ENCODE results near the gene INSM2. TPM values are rescaled to one million over a fixed set of nuclear protein-coding genes. Genes with fewer than 3 reads are reported as not detected.

Gene INSM2
- total RNA-seq, 1 donor from 2014 or later, result 0.12 TPM

- no peaks in the 10 kb centered on the region for H3K27me3 Mint-ChIP-seq
- H3K27ac Mint-ChIP-seq, result no peak overlapping the region
- TF ChIP-seq, protein P1, sequence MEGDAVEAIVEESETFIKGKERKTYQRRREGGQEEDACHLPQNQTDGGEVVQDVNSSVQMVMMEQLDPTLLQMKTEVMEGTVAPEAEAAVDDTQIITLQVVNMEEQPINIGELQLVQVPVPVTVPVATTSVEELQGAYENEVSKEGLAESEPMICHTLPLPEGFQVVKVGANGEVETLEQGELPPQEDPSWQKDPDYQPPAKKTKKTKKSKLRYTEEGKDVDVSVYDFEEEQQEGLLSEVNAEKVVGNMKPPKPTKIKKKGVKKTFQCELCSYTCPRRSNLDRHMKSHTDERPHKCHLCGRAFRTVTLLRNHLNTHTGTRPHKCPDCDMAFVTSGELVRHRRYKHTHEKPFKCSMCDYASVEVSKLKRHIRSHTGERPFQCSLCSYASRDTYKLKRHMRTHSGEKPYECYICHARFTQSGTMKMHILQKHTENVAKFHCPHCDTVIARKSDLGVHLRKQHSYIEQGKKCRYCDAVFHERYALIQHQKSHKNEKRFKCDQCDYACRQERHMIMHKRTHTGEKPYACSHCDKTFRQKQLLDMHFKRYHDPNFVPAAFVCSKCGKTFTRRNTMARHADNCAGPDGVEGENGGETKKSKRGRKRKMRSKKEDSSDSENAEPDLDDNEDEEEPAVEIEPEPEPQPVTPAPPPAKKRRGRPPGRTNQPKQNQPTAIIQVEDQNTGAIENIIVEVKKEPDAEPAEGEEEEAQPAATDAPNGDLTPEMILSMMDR (conservative IDR thresholded peaks at IDR 0.05), result no peak
- H3K36me3 Mint-ChIP-seq, result peaks cover 4% of the 10 kb centered on the region
- H3K4me1 Mint-ChIP-seq (ENCODE audit: unreplicated experiment), result no peaks in the 10 kb centered on the region
- H3K9me3 Mint-ChIP-seq, result no peaks in the 10 kb centered on the region
- no peak for DNase-seq (ENCODE audit: extremely low spot score, unreplicated experiment)
- H3K4me3 Mint-ChIP-seq, result no peak overlapping the region
These were observed 32.0 kb downstream of the INSM2 start for GRCh38 chr14:35565871-35566464.

- DNase-seq (ENCODE audit: extremely low spot score, unreplicated experiment), result no peak
- H3K4me3 Mint-ChIP-seq, result no peak overlapping the region
- no peaks in the 10 kb centered on the region for H3K4me1 Mint-ChIP-seq (ENCODE audit: unreplicated experiment)
- no peak overlapping the region for H3K27ac Mint-ChIP-seq
- no peaks in the 10 kb centered on the region for H3K9me3 Mint-ChIP-seq
- peaks cover 9% of the 10 kb centered on the region for H3K36me3 Mint-ChIP-seq
- no peaks in the 10 kb centered on the region for H3K27me3 Mint-ChIP-seq
- TF ChIP-seq, protein P1 (conservative IDR thresholded peaks at IDR 0.05), result no peak
These were observed 37.6 kb downstream of the INSM2 start for GRCh38 chr14:35571598-35571997.

DNA sequence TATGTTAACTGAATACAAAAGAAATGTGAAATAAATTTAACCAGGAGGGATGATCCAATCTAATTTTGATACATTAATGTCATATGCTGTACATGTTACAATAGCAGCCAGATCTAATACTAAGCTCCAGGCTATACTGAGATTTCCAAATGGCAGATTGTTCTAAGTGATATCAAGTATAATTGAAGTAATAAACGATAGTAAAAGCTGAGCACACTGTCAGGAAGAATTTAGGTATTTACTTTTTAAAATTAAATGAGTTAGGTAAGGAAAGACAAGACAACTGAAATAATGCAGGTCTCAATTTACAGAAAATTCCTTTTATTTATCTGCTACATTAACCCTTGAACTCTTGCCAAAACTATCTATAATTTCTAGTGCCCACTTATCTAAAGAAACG lies 39.9 kb downstream of the INSM2 start:
- no peaks in the 10 kb centered on the region for H3K27me3 Mint-ChIP-seq
- H3K9me3 Mint-ChIP-seq, result no peaks in the 10 kb centered on the region
- H3K36me3 Mint-ChIP-seq, result peaks cover 5% of the 10 kb centered on the region

DNA sequence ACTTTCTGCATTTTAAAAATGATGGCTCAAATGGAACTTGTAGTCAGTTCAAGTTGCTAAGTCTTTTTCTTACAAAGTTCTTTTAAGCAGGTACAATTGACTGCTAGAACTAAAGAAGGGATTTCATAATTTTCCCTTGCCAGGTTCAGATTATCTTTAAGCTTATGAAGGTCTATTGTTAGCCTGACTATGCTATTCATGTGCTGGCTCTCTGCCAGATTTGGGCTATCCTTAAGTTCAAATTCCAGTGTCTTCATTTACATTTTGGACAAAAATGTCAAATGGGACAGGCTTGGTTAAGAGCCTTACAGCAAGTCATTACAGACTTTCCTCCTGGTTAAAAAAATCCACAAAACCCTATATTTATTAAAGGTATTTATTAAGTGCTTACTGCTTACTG lies 42.3 kb downstream of the INSM2 start:
- Mint-ChIP-seq H3K27me3 (no peaks in the 10 kb centered on the region), H3K4me1 (ENCODE audit: unreplicated experiment) (no peaks in the 10 kb centered on the region), H3K27ac (no peak overlapping the region), H3K4me3 (no peak overlapping the region), H3K36me3 (peaks cover 5% of the 10 kb centered on the region), H3K9me3 (no peaks in the 10 kb centered on the region)
- TF ChIP-seq, protein P1 (conservative IDR thresholded peaks at IDR 0.05), result no peak
- no peak for DNase-seq (ENCODE audit: extremely low spot score, unreplicated experiment)

More for the DNA sequence above, 39.9 kb downstream of the INSM2 start:
- H3K4me3 Mint-ChIP-seq, result no peak overlapping the region
- H3K27ac Mint-ChIP-seq, result no peak overlapping the region
- H3K4me1 Mint-ChIP-seq (ENCODE audit: unreplicated experiment), result no peaks in the 10 kb centered on the region
- TF ChIP-seq, protein P1 (conservative IDR thresholded peaks at IDR 0.05), result no peak
- no peak for DNase-seq (ENCODE audit: extremely low spot score, unreplicated experiment)

DNA sequence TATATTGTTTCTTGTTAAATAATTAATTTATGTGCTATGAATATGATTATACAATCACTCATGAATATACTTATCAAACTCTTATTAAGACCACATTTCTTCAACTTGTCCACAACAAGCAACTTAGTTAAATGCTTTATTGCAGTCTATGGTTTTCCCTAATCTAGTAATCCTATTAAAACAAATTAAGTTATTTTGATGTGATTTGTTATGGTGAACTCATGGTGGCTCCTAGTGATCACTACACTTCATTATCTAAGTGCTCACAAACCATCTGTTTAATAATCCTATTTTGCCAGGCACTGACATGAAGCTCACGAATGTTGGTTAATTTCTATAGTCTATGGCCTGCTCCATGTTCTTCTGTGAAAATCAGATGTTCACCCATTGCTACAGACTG lies 42.9 kb downstream of the INSM2 start:
- Mint-ChIP-seq H3K36me3 (peaks cover 5% of the 10 kb centered on the region), H3K4me3 (no peak overlapping the region), H3K4me1 (ENCODE audit: unreplicated experiment) (no peaks in the 10 kb centered on the region), H3K27ac (no peak overlapping the region), H3K9me3 (no peaks in the 10 kb centered on the region), H3K27me3 (no peaks in the 10 kb centered on the region)
- DNase-seq (ENCODE audit: extremely low spot score, unreplicated experiment), result no peak
- TF ChIP-seq, protein P1 (conservative IDR thresholded peaks at IDR 0.05), result no peak

DNA sequence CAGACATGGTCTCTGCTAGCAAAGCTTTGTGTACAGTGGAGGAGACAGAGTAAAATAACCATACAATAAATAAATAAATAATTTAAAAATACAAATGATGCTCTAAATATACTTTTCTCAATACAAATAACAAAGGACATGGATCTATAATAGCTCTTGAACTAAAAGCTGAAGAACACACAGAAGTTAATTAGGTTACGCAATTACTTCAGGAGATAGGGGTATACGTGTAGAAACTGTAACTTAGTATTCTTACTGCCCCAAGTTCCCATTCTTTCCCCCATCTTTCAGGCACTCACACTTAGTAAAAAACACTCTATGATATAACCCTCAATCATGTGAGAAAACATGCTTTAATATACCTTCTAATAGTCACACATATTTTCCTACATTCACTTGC lies 44.2 kb downstream of the INSM2 start:
- TF ChIP-seq, protein P1 (conservative IDR thresholded peaks at IDR 0.05), result no peak
- no peak overlapping the region for H3K4me3 Mint-ChIP-seq
- H3K4me1 Mint-ChIP-seq (ENCODE audit: unreplicated experiment), result no peaks in the 10 kb centered on the region
- no peaks in the 10 kb centered on the region for H3K9me3 Mint-ChIP-seq
- H3K36me3 Mint-ChIP-seq, result no peaks in the 10 kb centered on the region
- no peaks in the 10 kb centered on the region for H3K27me3 Mint-ChIP-seq
- no peak overlapping the region for H3K27ac Mint-ChIP-seq
- no peak for DNase-seq (ENCODE audit: extremely low spot score, unreplicated experiment)
